HepG2 (cell line): ENCODE results near the gene MAP2K3. TPM values are rescaled to one million over a fixed set of nuclear protein-coding genes. Genes with fewer than 3 reads are reported as not detected.

Experiments
- ARHGAP35 ChIP-seq: sonication (generic); formaldehyde crosslinking; IDR thresholded peaks from 2 replicates; pipeline ENCODE4 v1.9.0; 2022; ENCODE audit warnings: mild to moderate bottlenecking, inconsistent platforms, moderate library complexity, missing genetic modification reagents, borderline replicate concordance
- ARNT ChIP-seq: fragments of 450-650 bp; IDR thresholded peaks from 2 replicates; pipeline ENCODE4 v1.6.1; 2017
- ASH2L ChIP-seq: fragments of 300-600, 200-600 bp; sonication (generic); IDR thresholded peaks from 2 replicates; pipeline ENCODE4 v1.7.0; 2017; ENCODE audit warnings: low read depth, mild to moderate bottlenecking, moderate library complexity, mixed read lengths, low read length; ENCODE audit not compliant: insufficient read length
- ATF1 ChIP-seq: IDR thresholded peaks from 2 replicates; pipeline ENCODE4 v1.6.1; 2016; ENCODE audit warnings: mild to moderate bottlenecking, control low read depth
- ATF7-NPFF ChIP-seq: sonication (generic); formaldehyde crosslinking; IDR thresholded peaks from 2 replicates; pipeline ENCODE4 v1.8.1; 2023; ENCODE audit warnings: mild to moderate bottlenecking, low read depth, missing genetic modification reagents, moderate library complexity
- ATM ChIP-seq: fragments of 450-650 bp; IDR thresholded peaks from 2 replicates; pipeline ENCODE4 v1.7.1; 2017; ENCODE audit warnings: mild to moderate bottlenecking, borderline replicate concordance
- EHMT2 ChIP-seq: fragments of 200-600 bp; sonication (generic); IDR thresholded peaks from 2 replicates; pipeline ENCODE4 v1.7.0; 2017; ENCODE audit warnings: antibody characterized with exemption, low read depth, low read length, borderline replicate concordance
- FOXA1 ChIP-seq, 2 experiments: fragments of 450-650 bp in 1 of 2; sonication (generic) in 1 of 2; formaldehyde crosslinking in 1 of 2; IDR thresholded peaks; 2 replicates each; pipeline versions ENCODE4 v1.4.0 to v1.6.1; 2016 to 2020; ENCODE audit warnings: missing genetic modification reagents in 1 of 2
- GZF1 ChIP-seq: sonication (generic); formaldehyde crosslinking; IDR thresholded peaks from 2 replicates; pipeline ENCODE4 v1.5.1; 2020; ENCODE audit warnings: mild to moderate bottlenecking, missing genetic modification reagents
- KMT2A ChIP-seq: sonication (generic); formaldehyde crosslinking; IDR thresholded peaks from 2 replicates; pipeline ENCODE4 v1.4.0; 2020; ENCODE audit warnings: missing genetic modification reagents
- MAFF ChIP-seq: IDR thresholded peaks from 2 replicates; pipeline ENCODE4 v1.6.1; 2011; ENCODE audit warnings: low read depth, low read length, improper control_type of control experiment
- MBNL3 ChIP-seq: fragments of 250-450 bp; sonication (Bioruptor Pico); conservative IDR thresholded peaks from 2 replicates; pipeline ENCODE4 v1.8.0; 2022; ENCODE audit warnings: mild to moderate bottlenecking, inconsistent platforms
- MXI1 ChIP-seq: IDR thresholded peaks from 3 replicates; pipeline ENCODE4 v1.6.1; 2012; ENCODE audit warnings: low read depth, low read length, inconsistent platforms, borderline replicate concordance
- NFRKB ChIP-seq: fragments of 450-650 bp; IDR thresholded peaks from 2 replicates; pipeline ENCODE4 v1.6.1; 2017
- NR2F2 ChIP-seq: IDR thresholded peaks from 2 replicates; pipeline ENCODE4 v1.6.1; 2012; ENCODE audit warnings: low read depth, inconsistent platforms, borderline replicate concordance
- SIN3A ChIP-seq: IDR thresholded peaks from 2 replicates; pipeline ENCODE4 v1.6.1; 2011; ENCODE audit warnings: low read depth, mild to moderate bottlenecking, control low read depth, low read length, borderline replicate concordance
- ZBTB7B ChIP-seq: sonication (generic); formaldehyde crosslinking; IDR thresholded peaks from 2 replicates; pipeline ENCODE4 v1.4.0; 2020; ENCODE audit warnings: missing genetic modification reagents
- ZFP36L2 ChIP-seq: sonication (generic); formaldehyde crosslinking; IDR thresholded peaks from 2 replicates; pipeline ENCODE4 v1.4.0; 2020; ENCODE audit warnings: missing genetic modification reagents
- ZFP62 ChIP-seq: sonication (generic); formaldehyde crosslinking; IDR thresholded peaks from 2 replicates; pipeline ENCODE4 v1.4.0; 2020; ENCODE audit warnings: missing genetic modification reagents
- ZNF136 ChIP-seq: sonication (generic); formaldehyde crosslinking; IDR thresholded peaks from 2 replicates; pipeline ENCODE4 v1.8.1; 2022; ENCODE audit warnings: low read depth, mild to moderate bottlenecking, moderate library complexity, missing genetic modification reagents
- ZNF180 ChIP-seq: sonication (generic); formaldehyde crosslinking; IDR thresholded peaks from 2 replicates; pipeline ENCODE4 v1.4.0; 2020; ENCODE audit warnings: low read depth, missing genetic modification reagents, borderline replicate concordance
- ZNF263 ChIP-seq: sonication (generic); formaldehyde crosslinking; IDR thresholded peaks from 2 replicates; pipeline ENCODE4 v1.4.0; 2020; ENCODE audit warnings: missing genetic modification reagents
- ZNF331 ChIP-seq: sonication (generic); formaldehyde crosslinking; IDR thresholded peaks from 2 replicates; pipeline ENCODE4 v1.4.0; 2020; ENCODE audit warnings: missing genetic modification reagents
- ZNF350 ChIP-seq: sonication (generic); formaldehyde crosslinking; IDR thresholded peaks from 2 replicates; pipeline ENCODE4 v1.4.0; 2020; ENCODE audit warnings: mild to moderate bottlenecking, low read depth, missing genetic modification reagents, borderline replicate concordance
- ZNF432 ChIP-seq: sonication (generic); formaldehyde crosslinking; IDR thresholded peaks from 2 replicates; pipeline ENCODE4 v1.5.0; 2020; ENCODE audit warnings: missing genetic modification reagents, mild to moderate bottlenecking, borderline replicate concordance
- ZNF558 ChIP-seq: sonication (generic); formaldehyde crosslinking; IDR thresholded peaks from 2 replicates; pipeline ENCODE4 v1.9.0; 2022; ENCODE audit warnings: mild to moderate bottlenecking, missing genetic modification reagents, borderline replicate concordance
- ZNF589 ChIP-seq: sonication (generic); formaldehyde crosslinking; conservative IDR thresholded peaks from 2 replicates; pipeline ENCODE4 v1.8.0; 2022; ENCODE audit warnings: mild to moderate bottlenecking, moderate library complexity, missing genetic modification reagents
- ZNF788 ChIP-seq: sonication (generic); formaldehyde crosslinking; IDR thresholded peaks from 2 replicates; pipeline ENCODE4 v1.5.0; 2020; ENCODE audit warnings: mild to moderate bottlenecking, missing genetic modification reagents, borderline replicate concordance
- ZNF83 ChIP-seq: sonication (generic); formaldehyde crosslinking; IDR thresholded peaks from 2 replicates; pipeline ENCODE4 v1.4.0; 2020; ENCODE audit warnings: missing genetic modification reagents, mild to moderate bottlenecking, borderline replicate concordance
- ZSCAN31 ChIP-seq: sonication (generic); formaldehyde crosslinking; IDR thresholded peaks from 2 replicates; pipeline ENCODE4 v1.5.0; 2020; ENCODE audit warnings: low read depth, mild to moderate bottlenecking, missing genetic modification reagents
- polyA plus RNA-seq, 8 experiments: library from polyadenylated mRNA; depleted of rRNA in 3 of 8; stranded (reverse) in 7 of 8; unstranded in 1 of 8; fragments of >200 nt; fragmentation: Illumina TruSeq in 4 of 8; extraction: Trizol in 4 of 8; gene quantifications; 2 replicates each; pipeline versions ENCODE4 v1.2.1 to v1.2.3, GENCODE V29; 2011 to 2016; ENCODE audit warnings: low read depth in 4 of 8, missing spikeins in 1 of 8, mixed read lengths in 1 of 8; ENCODE audit not compliant: insufficient read depth in 1 of 8
- total RNA-seq, 5 experiments: library from RNA; depleted of rRNA; stranded (reverse); fragments of >200 nt; fragmentation: Illumina TruSeq; extraction: Trizol; gene quantifications; 2 replicates each; pipeline ENCODE4 v1.2.3, GENCODE V29; 2016; ENCODE audit warnings: low read depth in 1 of 5
- TF ChIP-seq, protein P1 (sequence below): sonication (generic); formaldehyde crosslinking; IDR thresholded peaks from 2 replicates; pipeline ENCODE4 v1.5.1; 2020; ENCODE audit warnings: missing genetic modification reagents, mild to moderate bottlenecking, borderline replicate concordance
- TF ChIP-seq, protein P2 (sequence below): sonication (generic); formaldehyde crosslinking; IDR thresholded peaks from 2 replicates; pipeline ENCODE4 v1.5.0; 2020; ENCODE audit warnings: missing genetic modification reagents

Gene MAP2K3
- total and polyA plus RNA-seq, 2 of the 13 experiments (the other 11 are each of a cell fraction or from before 2014, with no cell fraction given) = 20.5 to 27.4 TPM

DNA sequence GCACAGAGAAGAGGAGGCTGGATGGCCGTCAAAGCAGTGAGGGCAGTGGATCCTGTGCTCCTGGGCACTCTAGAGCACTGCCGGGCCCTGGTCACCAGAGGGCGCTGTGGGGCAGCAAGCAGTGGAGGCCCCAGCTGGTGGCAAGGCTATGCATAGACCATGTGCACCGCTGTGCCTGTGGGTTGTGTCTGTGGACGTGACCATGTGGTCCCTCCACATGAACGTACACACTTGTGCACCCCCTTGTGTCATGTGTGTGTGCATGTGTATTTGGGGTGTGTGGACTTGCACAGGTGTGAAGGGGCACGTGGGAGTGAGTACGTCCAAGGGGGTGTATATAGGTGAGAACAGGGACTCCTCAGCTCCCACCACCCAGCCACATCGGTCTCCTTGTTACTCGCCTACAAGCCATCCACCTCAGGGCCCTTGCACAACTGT is 4.4 kb upstream of the MAP2K3 start (continued):
- TF ChIP-seq ZNF83 (CRISPR knock-in tag) (peak; percentile 49; the same call in 1 of the 2 replicates), KMT2A (CRISPR knock-in tag) (no peak; the same call in 1 of the 2 replicates), FOXA1 (IDR thresholded peaks at IDR 0.05) (no peak), FOXA1 (CRISPR knock-in tag; IDR thresholded peaks at IDR 0.05) (no peak), ARNT (no peak), ZNF180 (CRISPR knock-in tag) (no peak), ZNF350 (no peak), MAFF (no peak), SIN3A (no peak), NFRKB (no peak), ASH2L (no peak), EHMT2 (no peak), ARHGAP35 (no peak), ATF7-NPFF (CRISPR knock-in tag) (no peak), ZNF136 (CRISPR knock-in tag) (no peak), ATM (no peak), NR2F2 (no peak), ZFP36L2 (CRISPR knock-in tag) (no peak), GZF1 (no peak), MBNL3 (CRISPR knock-in tag) (no peak), ZNF432 (CRISPR knock-in tag) (no peak), ZBTB7B (no peak), ZNF558 (CRISPR knock-in tag) (no peak), ATF1 (CRISPR knock-in tag) (no peak), ZNF589 (CRISPR knock-in tag) (no peak), MXI1 (peak; percentile 91; the same call in 2 of the 3 replicates), ZFP62 (no peak), ZSCAN31 (CRISPR knock-in tag) (no peak), ZNF263 (CRISPR knock-in tag) (0 out of 2 replicates have a peak, but pooled peaks have one; percentile 36), ZNF788 (peak; percentile 73; the same call in 1 of the 2 replicates), ZNF331 (CRISPR knock-in tag) (peak; percentile 72; the same call in 1 of the 2 replicates)
- TF ChIP-seq, protein P1, sequence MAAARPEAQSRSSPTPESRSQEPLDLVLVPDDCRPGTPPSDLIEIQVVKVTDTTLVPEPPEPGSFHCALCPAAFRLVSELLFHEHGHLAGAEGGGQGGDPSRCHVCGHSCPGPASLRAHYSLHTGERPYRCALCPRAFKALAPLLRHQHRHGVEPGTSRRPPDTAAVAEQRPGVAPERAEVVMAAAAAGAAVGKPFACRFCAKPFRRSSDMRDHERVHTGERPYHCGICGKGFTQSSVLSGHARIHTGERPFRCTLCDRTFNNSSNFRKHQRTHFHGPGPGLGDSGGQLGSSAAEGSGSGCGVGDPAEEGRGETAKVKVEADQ = no peak
- TF ChIP-seq, protein P2, sequence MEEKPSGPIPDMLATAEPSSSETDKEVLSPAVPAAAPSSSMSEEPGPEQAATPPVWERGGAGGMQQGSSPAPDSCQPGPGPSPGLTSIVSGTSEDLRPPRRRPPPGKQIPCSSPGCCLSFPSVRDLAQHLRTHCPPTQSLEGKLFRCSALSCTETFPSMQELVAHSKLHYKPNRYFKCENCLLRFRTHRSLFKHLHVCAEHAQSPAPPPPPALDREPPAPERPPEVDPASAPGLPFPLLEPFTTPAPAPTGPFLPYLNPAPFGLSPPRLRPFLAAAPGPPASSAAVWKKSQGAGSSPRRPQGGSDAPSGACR (CRISPR knock-in tag) = 0 out of 2 replicates have a peak, but pooled peaks have one; percentile 26
